GM12878 (cell line): ENCODE results near the gene SLC8B1. TPM values are rescaled to one million over a fixed set of nuclear protein-coding genes. Genes with fewer than 3 reads are reported as not detected.

Source experiments
- BACH1 ChIP-seq: fragments of 450-650 bp; IDR thresholded peaks from 2 replicates; pipeline ENCODE4 v1.6.1; 2017; ENCODE audit warnings: mild to moderate bottlenecking, borderline replicate concordance
- EGR1 ChIP-seq, 2 experiments: IDR thresholded peaks; 1 replicate in 1 of 2; 2 replicates in 1 of 2; pipeline ENCODE4 v1.6.1; 2011 to 2012; ENCODE audit warnings: low read depth in 2 of 2, low read length in 2 of 2, borderline replicate concordance in 1 of 2, mild to moderate bottlenecking in 1 of 2, moderate library complexity in 1 of 2
- ESRRA ChIP-seq: IDR thresholded peaks from 2 replicates; pipeline ENCODE4 v1.6.1; 2012; ENCODE audit warnings: mild to moderate bottlenecking, low read length, improper control_type of control experiment
- FOS ChIP-seq: IDR thresholded peaks from 3 replicates; pipeline ENCODE4 v1.6.1; 2011; ENCODE audit warnings: borderline replicate concordance; ENCODE audit not compliant: insufficient read length; ENCODE audit errors: extremely low read depth
- GATAD2B ChIP-seq: fragments of 450-650 bp; conservative IDR thresholded peaks from 2 replicates; pipeline ENCODE4 v1.6.1; 2017; ENCODE audit warnings: low read depth, mild to moderate bottlenecking, moderate library complexity
- HDAC6 ChIP-seq: fragments of 200-600 bp; sonication (generic); IDR thresholded peaks from one replicate; pipeline ENCODE4 v1.8.0; 2017; ENCODE audit warnings: antibody characterized with exemption; ENCODE audit not compliant: unreplicated experiment
- HDGF ChIP-seq: fragments of 450-650 bp; IDR thresholded peaks from 2 replicates; pipeline ENCODE4 v1.6.1; 2016; ENCODE audit warnings: antibody characterized with exemption
- IKZF2 ChIP-seq, 2 experiments: fragments of 450-650 bp; IDR thresholded peaks; 2 replicates each; pipeline ENCODE4 v1.6.1; 2017; ENCODE audit warnings: mild to moderate bottlenecking in 2 of 2, moderate library complexity in 2 of 2
- NBN ChIP-seq: fragments of 450-650 bp; IDR thresholded peaks from 2 replicates; pipeline ENCODE4 v1.6.1; 2016
- NFXL1 ChIP-seq: fragments of 450-650 bp; IDR thresholded peaks from 2 replicates; pipeline ENCODE4 v1.6.1; 2017; ENCODE audit warnings: antibody characterized with exemption, mild to moderate bottlenecking, borderline replicate concordance
- NR2F1 ChIP-seq: fragments of 450-650 bp; conservative IDR thresholded peaks from 2 replicates; pipeline ENCODE4 v1.6.1; 2017; ENCODE audit warnings: mild to moderate bottlenecking
- POLR2AphosphoS2 ChIP-seq: IDR thresholded peaks from 2 replicates; pipeline ENCODE4 v1.6.1; 2011; ENCODE audit warnings: low read depth, mild to moderate bottlenecking, low read length, improper control_type of control experiment, moderate library complexity
- RB1 ChIP-seq: fragments of 450-650 bp; formaldehyde crosslinking; IDR thresholded peaks from 2 replicates; pipeline ENCODE4 v1.6.1; 2017; ENCODE audit warnings: mild to moderate bottlenecking, borderline replicate concordance
- SMARCA5 ChIP-seq: fragments of 450-650 bp; IDR thresholded peaks from 2 replicates; pipeline ENCODE4 v1.6.1; 2017; ENCODE audit warnings: mild to moderate bottlenecking
- SUZ12 ChIP-seq: fragments of 200-600 bp; sonication (generic); IDR thresholded peaks from one replicate; pipeline ENCODE4 v1.6.1; 2018; ENCODE audit warnings: antibody characterized with exemption, mild to moderate bottlenecking; ENCODE audit not compliant: unreplicated experiment
- TAF1 ChIP-seq: IDR thresholded peaks from 2 replicates; pipeline ENCODE4 v1.6.1; 2011; ENCODE audit warnings: mild to moderate bottlenecking, low read depth, low read length, borderline replicate concordance
- TCF3 ChIP-seq: IDR thresholded peaks from 2 replicates; pipeline ENCODE4 v1.6.1; 2012; ENCODE audit warnings: low read depth, mild to moderate bottlenecking, low read length, borderline replicate concordance; ENCODE audit not compliant: insufficient read depth
- ZNF217 ChIP-seq: fragments of 450-650 bp; IDR thresholded peaks from 2 replicates; pipeline ENCODE4 v1.6.1; 2017; ENCODE audit warnings: antibody characterized with exemption, mild to moderate bottlenecking
- polyA plus RNA-seq, 11 experiments: library from polyadenylated mRNA; depleted of rRNA in 4 of 11; unstranded in 6 of 11; stranded (reverse) in 5 of 11; fragments of >200 nt; fragmentation: Nextera tagmentation in 4 of 11; fragmentation: Illumina TruSeq in 1 of 11; extraction: Ambion mirVana in 4 of 11; extraction: Trizol in 1 of 11; gene quantifications; 1 replicate in 1 of 11; 2 replicates in 10 of 11; pipeline versions ENCODE4 v1.2.1 to v1.2.3, GENCODE V29; 2011 to 2016; ENCODE audit warnings: inconsistent platforms in 2 of 11, missing spikeins in 2 of 11, low read depth in 1 of 11
- total RNA-seq, 4 experiments: library from RNA; depleted of rRNA in 3 of 4; stranded (reverse); fragments of >200 nt in 3 of 4; fragmentation: Illumina TruSeq in 1 of 4; extraction: Trizol in 1 of 4; gene quantifications; 2 replicates each; pipeline versions ENCODE4 v1.2.1 to v1.2.3, GENCODE V29; 2013 to 2021
- TF ChIP-seq, protein P1 (sequence below): IDR thresholded peaks from 2 replicates; pipeline ENCODE4 v1.6.1; 2012; ENCODE audit warnings: low read depth, low read length, improper control_type of control experiment
- TF ChIP-seq, protein P2 (sequence below): fragments of 450-650 bp; IDR thresholded peaks from 2 replicates; pipeline ENCODE4 v1.6.1; 2017; ENCODE audit warnings: low read depth, mild to moderate bottlenecking, moderate library complexity

SLC8B1 gene
- total and polyA plus RNA-seq, 10 of the 15 experiments (the other 5 are each of a cell fraction or from before 2014, with no cell fraction given), result 0.18 to 12.3 (median 6.8) TPM

DNA sequence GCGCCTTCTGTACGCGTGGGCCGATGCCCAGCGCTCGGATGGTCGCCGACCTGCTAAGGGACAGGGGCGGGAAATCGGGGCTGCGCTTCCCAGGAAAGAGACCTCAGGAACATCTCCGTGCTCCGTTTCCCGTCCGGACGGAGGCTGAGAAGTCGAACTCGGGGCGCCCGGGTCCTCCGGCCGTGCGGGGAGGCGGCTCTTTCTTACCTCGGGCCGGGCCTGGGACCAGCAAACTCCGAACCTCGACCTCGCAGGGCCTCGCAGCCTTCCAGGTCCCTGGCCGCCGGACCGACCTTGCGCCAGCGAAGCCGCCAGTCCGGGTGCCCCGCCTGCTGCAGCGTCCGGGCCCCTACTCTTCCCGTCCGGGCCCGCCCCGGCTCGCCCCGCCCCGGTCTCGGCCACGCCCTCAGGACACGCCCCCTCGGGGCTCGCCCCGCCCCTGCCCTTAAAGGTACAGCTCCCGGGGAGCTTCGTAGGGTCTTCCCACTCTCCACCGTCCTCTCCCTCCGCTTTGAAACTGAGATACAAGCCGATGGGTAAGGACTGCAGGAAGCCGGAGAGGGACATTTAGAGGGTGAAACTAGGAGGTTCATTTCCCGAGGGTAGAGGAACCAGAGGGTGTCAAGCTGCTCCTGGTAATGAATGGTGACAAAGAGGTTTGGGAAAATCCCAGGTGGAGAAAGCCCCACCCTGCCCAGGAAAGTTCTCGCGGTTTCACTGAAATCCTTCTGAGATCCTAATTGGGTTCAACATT is at the start of gene SLC8B1 (continued):
- TF ChIP-seq, protein P1, sequence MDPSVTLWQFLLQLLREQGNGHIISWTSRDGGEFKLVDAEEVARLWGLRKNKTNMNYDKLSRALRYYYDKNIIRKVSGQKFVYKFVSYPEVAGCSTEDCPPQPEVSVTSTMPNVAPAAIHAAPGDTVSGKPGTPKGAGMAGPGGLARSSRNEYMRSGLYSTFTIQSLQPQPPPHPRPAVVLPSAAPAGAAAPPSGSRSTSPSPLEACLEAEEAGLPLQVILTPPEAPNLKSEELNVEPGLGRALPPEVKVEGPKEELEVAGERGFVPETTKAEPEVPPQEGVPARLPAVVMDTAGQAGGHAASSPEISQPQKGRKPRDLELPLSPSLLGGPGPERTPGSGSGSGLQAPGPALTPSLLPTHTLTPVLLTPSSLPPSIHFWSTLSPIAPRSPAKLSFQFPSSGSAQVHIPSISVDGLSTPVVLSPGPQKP, result no peak
- TF ChIP-seq HDGF, result 0 out of 2 replicates have a peak, but pooled peaks have one; percentile 28
- TF ChIP-seq HDAC6, result no peak
- TF ChIP-seq, protein P2, sequence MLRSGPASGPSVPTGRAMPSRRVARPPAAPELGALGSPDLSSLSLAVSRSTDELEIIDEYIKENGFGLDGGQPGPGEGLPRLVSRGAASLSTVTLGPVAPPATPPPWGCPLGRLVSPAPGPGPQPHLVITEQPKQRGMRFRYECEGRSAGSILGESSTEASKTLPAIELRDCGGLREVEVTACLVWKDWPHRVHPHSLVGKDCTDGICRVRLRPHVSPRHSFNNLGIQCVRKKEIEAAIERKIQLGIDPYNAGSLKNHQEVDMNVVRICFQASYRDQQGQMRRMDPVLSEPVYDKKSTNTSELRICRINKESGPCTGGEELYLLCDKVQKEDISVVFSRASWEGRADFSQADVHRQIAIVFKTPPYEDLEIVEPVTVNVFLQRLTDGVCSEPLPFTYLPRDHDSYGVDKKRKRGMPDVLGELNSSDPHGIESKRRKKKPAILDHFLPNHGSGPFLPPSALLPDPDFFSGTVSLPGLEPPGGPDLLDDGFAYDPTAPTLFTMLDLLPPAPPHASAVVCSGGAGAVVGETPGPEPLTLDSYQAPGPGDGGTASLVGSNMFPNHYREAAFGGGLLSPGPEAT, result peak; percentile 68
- 0 out of 2 replicates have a peak, but pooled peaks have one; percentile 38 for TF ChIP-seq TCF3
- TF ChIP-seq NFXL1, result no peak
- TF ChIP-seq SMARCA5, result 0 out of 2 replicates have a peak, but pooled peaks have one; percentile 11
- TF ChIP-seq RB1, result peak; percentile 58
- no peak for TF ChIP-seq NBN
- TF ChIP-seq EGR1 (IDR thresholded peaks at IDR 0.05; ENCODE audit: borderline replicate concordance in 1 of 2, low read depth in 2 of 2, low read length in 2 of 2), result no peak
- 0 out of 2 replicates have a peak, but pooled peaks have one; percentile 35 for TF ChIP-seq NR2F1
- 0 out of 2 replicates have a peak, but pooled peaks have one; percentile 61 for TF ChIP-seq BACH1
- no peak for TF ChIP-seq SUZ12
- 0 out of 2 replicates have a peak, but pooled peaks have one; percentile 70 for TF ChIP-seq GATAD2B
- 0 out of 2 replicates have a peak, but pooled peaks have one; percentile 3 for TF ChIP-seq ZNF217
- TF ChIP-seq POLR2AphosphoS2, result peak; percentile 86; the same call in 1 of the 2 replicates
- TF ChIP-seq IKZF2 (IDR thresholded peaks at IDR 0.05), result peak in 1 of 2 experiments; percentile 4; a peak in 1 of 4 replicates
- peak; percentile 33; the same call in 1 of the 2 replicates for TF ChIP-seq TAF1
- TF ChIP-seq FOS, result no peak
- TF ChIP-seq ESRRA, result no peak
